NCI-H748 treated with DMSO at 0.1 percent for 48 hours (cell line): Measurements from ENCODE around the gene KCNA1.

Experiments used
- DNase-seq: peaks from one replicate; lab custom pipeline; 2025; lab: John Stamatoyannopoulos, UW

KCNA1 gene

DNA sequence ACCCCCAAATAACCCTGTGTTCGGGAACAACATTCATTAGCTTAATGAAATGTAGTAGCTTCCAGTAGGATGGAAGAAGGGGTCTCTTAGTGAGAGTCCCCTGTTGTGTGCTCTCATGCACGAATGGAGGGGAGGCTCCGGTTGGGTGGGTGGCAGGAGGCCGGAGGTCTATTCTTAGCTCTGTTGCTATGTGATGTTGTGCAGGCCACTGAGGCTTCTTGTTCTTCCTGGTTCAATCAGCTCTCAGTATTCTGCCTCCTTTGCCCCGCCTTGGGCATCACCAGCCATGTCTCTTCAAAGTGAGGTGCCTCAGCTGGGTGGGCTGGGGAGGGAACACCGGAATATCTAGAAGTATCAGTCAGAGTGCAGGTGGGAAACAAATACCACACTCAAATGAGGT lies 50.8 kb downstream of the KCNA1 start:
- no peak for DNase-seq

DNA sequence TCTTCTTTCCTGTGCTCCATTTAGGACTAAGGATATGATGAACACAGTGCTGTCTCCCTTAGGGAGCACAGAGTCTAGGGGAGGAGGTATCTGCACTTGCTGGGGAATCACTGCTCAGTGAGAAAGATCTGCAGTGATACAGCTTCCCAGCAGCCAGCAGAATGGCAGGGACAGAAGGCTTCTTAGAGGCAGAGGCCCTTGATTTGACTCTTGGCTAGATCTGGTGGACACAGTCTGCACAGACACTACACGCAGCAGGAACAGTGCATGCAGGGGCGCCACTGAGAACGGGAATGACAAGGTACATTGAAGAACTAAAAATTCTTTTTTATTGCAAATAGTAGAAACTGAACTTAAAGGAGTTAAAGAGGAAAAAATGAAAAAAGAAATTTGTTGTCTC lies 51.6 kb downstream of the KCNA1 start:
- DNase-seq = no peak

DNA sequence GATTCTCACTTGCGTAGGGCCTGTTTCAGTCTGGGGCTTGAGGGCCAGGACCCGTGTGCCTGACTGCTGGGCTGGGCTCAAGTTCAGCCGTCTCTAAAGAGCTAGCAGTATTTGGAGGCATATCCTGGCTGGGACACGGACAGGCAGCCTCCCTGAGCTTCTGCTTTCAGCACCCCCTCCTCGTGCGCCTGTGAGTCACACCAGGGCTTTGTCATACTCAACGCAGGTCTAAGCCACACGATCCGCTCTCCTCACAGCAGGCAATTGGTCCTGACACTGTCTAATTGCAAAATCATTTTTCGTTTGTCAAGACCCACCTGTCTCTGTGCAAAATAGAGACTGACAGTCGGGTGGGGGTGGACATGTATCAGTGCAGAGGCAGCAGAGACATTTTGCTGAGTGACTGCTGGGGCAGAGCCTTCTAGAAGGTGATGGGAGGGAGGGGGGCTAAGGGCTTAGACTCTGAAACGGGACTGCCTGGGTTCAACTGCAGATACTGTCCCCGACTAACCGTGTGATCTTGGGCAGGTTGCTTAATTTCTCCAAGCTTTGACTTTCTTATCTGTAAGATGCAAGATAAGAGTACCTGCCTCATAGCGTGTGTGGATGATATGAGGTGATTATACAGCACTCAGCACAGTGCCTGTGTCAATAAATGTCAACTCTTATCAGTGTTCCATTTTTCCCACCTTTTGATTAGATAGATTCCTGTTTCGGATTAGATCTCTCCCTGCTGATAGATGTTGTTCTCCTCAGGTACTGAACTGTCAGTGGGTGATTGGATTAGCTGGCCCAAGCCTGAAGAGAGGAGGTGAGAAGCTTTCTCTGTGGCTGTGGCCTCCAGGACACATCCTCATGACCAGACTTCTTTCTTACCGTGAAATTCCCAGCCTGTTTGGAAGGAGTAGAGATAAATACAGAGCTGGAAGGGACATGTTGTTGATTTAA lies 53.1 kb downstream of the KCNA1 start:
- DNase-seq = no peak
